Skeletal muscle cell (primary cell): ENCODE measurements around the gene FHOD1.

Experiments
- DNase-seq: peaks from one replicate; pipeline ENCODE4 v3.0.0-alpha.2; 2010; ENCODE audit warnings: low read depth
- H3K4me3 ChIP-seq: 2 replicates; pipeline ENCODE4 v1.5.1; 2011; ENCODE audit warnings: low read depth, mild to moderate bottlenecking, control low read depth, low read length, moderate library complexity

Gene FHOD1

DNA sequence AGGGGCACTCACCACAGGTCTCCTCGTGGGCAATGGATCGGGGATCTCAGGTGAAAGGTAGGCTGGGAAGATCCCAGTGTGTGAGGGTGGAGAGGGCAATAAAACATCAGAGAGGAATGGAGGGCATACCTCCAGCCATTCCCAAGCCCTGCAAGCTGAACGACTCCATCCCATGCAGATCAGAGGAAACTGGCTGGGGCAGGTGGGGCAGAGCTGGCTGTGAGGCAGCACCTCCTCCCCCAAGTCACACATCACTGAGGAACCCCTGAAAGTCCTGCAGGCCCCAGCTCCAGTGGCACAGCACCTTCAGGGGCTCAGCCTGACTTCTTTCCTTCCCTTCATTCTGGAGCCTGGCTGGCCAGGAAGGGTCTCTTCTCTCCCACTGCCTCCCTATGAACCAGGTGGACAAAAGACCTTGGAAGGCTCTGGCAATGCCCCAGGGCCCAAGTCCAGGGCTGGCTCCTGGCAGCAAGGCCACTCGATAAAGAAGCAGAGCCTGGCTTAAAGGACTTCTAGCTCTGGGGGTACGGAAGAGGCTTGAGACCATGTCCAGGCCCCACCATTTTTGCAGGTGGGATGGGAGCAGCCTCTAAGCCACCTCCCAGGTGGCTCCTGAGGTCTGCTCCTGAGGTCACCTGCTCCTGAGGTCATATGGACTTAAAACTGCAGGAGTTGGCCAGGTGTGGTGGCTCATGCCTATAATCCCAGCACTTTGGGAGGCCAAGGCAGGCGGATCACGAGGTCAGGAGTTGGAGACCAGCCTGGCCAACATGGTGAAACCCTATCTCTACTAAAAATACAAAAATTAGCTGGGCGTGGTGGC, 33.9 kb downstream of the FHOD1 start:
- no peak overlapping the region for H3K4me3 ChIP-seq
- no peak for DNase-seq

DNA sequence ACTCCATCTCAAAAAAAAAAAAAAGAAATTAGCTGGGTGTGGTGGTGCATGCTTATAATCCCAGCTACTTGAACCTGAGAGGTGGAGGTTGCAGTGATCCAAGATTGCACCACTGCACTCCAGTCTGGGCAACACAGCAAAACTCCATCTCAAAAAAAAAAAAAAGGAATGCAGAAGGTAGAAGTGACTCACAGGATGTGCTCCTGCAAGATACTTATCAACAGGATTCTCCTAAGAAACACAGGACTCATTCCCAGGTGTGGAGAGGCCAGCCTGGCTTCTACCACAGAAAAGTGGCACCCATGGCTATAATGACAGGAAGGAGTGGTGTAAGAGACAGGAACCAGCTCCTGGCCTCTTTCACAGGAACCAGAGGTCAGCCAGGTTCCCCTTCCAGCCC, 34.5 kb downstream of the FHOD1 start:
- no peak overlapping the region for H3K4me3 ChIP-seq

DNA sequence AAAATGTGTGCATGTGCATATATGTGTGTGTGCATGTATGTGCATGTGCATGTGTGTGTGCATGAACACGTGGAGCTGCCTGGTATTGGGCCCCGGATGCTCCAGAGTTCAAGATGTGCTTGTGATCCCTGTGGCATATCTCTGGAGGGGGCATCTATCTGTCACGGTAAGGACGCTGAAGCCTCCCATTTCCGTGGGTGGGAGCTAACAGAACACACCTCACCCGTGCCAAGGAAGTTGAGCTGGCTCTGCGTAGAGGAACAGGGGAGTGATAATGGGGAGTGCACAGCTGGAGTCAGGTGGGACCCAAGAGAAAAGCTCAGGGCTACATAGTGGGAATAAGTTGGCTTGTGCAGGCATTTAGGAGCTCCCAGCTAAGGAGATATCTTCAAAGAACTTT, 35.6 kb downstream of the FHOD1 start:
- no peak overlapping the region for H3K4me3 ChIP-seq
- DNase-seq = no peak

More for the DNA sequence above, 34.5 kb downstream of the FHOD1 start:
- no peak for DNase-seq

DNA sequence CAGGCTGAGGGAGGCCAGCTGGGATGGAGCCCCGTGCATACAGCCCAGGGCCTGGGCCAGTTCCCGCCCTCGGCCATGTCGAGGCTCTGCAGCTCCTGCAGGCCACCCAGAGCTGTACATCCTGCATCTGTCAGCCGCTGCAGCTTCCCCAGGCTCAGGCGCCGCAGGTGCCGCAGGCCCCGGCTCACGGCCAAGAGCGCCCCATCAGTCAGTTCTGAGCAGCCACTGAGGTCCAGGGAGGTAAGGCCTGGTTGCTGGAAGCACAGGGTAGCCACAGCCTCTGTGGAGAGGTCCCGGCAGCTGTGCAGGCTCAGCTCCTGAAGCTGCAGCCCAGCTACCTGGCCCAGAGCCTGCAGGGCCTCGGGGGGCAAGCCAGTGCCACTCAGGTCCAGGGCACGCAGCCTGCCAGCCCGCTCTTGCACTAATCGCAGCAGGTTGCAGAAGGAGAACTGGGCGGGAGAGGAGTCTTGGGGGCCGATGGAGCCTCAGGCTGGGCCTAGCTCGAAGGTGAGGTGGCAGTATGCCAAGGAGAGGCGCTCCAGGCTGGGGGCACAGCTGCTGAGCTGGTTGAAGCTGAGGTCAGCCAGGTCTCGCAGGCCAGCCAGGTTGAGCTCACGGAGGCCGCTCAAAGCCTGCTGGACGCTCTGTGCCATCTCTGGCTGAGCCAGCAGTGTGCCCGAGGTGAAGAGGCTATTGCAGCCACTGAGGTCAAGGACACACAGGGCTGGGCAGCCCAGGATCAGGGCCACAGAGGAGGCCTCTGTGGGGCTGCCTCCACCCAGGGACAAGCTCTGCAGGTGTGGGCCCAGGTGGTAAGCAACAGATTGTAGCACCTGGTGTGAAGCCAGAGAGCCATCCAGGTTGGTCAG, 37.0 kb downstream of the FHOD1 start:
- no peak for DNase-seq
- no peak overlapping the region for H3K4me3 ChIP-seq

DNA sequence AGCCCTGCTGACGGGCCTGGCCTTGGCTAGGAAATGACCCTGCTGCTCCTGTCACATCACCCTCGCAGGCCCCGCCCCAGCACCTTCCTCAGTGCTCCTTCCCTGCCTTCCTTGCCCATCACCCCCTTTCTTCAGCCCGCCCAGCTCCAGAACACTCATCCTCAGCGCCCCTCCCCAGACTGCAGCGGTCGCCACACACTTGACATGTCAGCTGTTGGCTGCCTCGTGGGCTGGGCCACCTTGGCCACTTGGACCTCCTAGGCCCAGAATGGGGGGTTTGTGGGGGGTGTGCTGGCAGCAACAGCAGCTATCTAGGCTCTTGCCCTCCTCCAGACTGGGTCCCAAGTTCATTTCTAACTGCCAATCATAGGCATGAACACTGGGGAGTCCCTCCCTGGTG, 37.7 kb downstream of the FHOD1 start:
- DNase-seq = no peak

DNA sequence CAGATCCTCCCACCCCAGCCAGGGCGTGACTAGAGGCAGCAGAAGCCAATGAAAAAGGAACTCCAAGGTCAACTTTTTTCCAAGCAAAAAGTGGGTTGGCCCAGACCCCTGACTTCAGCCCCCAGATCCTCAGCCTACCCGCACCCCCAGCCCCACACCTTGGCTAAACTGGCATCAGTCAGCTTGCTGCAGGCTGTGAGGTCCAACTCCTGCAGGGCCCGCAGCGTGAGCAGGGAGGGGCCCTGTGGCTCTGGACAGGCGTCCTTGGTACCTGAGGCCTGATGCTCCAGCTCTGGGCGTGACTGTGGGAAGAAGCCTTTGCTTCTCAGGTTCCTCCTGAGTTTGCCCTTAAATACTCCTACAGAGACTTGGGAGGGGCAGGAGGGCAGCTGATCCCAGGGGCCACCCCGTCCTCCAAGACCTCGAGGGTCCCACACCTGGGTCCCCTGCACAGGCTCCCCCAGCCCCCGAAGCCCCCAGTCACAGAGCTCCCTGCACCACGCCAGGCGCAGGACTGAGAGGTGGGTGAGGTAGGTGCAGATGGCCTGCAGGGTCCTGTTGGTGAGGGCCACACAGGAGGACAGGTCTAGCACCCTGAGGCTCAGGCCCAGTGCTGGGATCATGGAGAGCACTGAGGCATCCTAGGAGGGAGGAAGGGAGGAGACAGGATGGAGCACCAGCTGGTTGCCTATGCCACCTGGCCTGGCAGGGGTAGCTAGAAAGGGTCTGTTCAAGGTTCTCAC, 39.0 kb downstream of the FHOD1 start:
- DNase-seq = no peak
- H3K4me3 ChIP-seq = no peak overlapping the region

More for the DNA sequence above, 37.7 kb downstream of the FHOD1 start:
- no peak overlapping the region for H3K4me3 ChIP-seq

DNA sequence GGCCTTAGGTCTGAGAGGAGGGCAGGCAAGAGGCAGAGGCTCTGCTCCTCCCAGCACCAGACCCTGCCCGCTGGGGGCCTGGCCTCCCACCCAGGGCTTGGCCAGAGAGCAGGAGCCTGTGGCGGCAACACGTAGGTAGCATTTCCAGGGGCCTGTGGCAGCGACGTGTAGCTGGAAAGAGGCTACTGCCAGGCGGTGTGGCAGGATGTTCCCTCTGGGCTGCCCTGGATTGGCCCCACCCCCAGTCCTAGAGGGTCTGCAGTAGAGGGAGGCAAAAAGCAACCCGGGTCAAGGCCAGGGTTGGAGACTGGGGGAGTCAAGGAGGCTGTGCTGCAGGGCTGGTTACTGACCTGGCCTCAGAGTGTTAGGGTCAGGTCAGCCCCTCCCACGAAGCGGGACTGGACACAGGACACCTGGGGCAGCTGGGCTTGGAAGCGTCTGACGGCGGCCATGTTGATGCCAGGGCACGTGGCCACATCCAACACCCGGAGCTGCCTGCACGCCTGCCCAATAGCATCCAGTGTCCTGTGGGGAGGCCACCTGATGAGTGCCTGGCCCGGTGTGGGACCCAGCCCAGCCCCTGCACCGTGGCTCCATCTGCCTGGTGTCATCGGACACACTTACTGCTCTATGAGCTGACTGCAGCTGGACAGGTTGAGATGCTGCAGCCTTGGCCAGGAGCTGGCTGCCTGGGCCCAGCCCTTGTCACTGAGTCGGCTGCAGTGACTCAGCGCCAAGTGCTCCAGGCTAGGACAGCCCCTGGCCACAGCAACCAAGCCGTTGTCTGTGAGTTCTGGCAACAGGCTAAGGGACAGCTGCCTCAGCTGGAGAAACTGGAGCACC, 39.8 kb downstream of the FHOD1 start:
- H3K4me3 ChIP-seq = no peak overlapping the region
- DNase-seq = no peak

DNA sequence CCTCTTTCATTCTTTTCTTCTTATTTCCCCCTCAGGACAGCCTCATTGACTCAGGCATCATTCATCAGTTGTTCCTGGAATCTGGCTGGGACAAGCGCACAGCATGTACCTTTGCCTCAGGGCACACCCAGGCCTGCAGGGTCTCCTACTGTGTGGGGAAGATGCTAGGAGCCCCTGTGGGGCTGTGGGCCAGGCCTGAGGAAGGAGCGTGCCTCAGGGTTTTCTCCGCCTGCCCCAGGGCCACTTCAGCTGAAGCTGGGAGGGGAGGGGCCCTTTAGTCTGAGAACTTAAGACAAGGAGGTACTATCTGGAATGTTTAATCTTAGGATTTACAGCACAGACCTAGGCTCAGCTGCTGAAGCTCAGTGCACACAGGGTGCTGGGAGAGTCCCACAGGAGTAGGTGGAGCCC, 40.4 kb downstream of the FHOD1 start:
- DNase-seq = no peak
- H3K4me3 ChIP-seq = no peak overlapping the region

DNA sequence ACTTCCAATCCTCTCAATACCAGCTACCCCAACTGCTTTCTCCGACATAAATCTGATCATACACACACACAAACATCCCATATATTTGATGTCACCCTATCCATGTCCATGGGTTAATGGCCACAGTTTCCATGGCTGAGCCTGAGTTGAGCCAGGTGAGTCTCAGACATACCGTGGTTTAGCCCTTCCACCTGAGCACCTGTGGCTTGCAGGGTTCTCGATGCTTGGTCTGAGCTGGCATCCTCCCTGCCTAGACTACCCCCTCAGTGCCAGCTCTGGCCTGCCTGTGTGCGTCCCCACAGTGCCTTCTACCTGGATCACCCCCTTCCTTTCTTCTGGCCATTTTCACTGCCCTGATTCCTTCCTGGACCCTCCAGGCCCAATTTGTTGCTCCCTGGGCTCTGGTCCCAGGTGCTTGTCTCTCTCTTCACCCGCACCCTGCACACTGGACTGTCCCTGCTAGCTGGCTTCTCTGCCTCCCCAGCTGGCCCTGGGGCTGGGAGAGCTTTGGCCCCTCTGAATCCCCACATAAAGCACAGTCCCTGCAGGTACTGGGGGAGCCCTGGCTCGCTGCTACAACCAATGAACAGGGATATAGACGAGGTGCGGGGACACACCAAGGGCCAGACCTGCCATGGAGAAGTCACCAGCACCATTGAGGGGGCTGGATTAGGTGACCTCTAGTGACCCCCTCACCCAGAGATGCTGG, 41.0 kb downstream of the FHOD1 start:
- DNase-seq = no peak
- no peak overlapping the region for H3K4me3 ChIP-seq

DNA sequence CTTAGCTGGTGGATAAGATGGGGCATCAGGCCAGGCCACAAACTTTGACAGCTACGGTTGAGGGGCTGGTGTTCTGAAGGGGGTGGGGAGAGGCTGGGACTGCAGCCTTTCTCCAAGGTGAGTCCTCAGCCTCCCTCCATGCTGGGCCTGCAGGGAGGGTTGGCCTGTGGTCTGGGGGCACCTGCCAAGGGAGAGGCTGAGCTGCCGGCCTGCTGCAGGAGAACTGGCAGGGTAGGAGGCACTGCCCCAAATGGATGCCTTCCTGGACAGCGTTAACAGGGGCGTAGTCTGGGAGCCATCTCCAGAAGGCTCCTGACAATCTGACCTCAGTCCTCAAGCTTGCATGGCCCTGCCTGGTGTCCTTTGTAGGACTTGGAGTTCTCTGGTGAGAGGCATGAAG, 43.2 kb downstream of the FHOD1 start:
- H3K4me3 ChIP-seq = no peak overlapping the region
- DNase-seq = no peak

DNA sequence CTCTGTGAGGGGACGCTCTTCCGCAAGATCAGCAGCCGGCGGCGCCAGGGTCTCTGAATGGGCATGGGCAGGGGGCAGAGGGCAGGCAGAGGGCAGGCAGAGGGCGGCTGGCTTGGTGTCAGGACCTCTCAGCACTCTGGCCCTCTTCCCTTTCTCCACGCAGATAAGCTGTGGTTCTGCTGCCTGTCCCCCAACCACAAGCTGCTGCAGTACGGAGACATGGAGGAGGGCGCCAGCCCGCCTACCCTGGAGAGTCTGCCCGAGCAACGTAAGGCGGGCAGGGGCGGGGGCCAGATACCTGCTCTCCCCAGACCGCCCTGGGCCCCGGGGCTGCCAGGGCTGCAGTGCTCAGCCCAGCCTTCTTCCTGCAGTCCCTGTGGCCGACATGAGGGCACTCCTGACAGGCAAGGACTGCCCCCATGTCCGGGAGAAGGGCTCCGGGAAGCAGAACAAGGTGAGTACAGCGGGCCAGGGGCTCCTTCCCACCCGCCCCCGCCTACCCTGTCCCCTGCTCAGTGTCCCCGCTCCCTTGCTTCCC, 44.3 kb downstream of the FHOD1 start:
- no peak overlapping the region for H3K4me3 ChIP-seq
- no peak for DNase-seq

DNA sequence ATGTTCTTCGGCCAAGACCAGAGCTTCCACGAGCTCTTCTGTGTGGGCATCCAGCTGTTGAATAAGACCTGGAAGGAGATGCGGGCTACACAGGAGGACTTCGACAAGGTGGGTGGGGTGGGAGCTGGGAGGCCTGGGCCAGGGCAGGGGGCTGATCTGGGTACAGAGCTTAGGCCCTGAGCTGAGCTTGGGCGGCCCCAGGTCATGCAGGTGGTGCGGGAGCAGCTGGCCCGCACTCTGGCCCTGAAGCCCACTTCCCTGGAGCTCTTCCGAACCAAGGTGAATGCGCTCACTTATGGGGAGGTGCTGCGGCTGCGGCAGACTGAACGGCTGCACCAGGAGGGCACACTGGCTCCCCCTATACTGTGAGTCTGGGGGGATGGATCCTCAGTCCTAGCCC, 44.9 kb downstream of the FHOD1 start:
- H3K4me3 ChIP-seq = no peak overlapping the region
- DNase-seq = no peak

DNA sequence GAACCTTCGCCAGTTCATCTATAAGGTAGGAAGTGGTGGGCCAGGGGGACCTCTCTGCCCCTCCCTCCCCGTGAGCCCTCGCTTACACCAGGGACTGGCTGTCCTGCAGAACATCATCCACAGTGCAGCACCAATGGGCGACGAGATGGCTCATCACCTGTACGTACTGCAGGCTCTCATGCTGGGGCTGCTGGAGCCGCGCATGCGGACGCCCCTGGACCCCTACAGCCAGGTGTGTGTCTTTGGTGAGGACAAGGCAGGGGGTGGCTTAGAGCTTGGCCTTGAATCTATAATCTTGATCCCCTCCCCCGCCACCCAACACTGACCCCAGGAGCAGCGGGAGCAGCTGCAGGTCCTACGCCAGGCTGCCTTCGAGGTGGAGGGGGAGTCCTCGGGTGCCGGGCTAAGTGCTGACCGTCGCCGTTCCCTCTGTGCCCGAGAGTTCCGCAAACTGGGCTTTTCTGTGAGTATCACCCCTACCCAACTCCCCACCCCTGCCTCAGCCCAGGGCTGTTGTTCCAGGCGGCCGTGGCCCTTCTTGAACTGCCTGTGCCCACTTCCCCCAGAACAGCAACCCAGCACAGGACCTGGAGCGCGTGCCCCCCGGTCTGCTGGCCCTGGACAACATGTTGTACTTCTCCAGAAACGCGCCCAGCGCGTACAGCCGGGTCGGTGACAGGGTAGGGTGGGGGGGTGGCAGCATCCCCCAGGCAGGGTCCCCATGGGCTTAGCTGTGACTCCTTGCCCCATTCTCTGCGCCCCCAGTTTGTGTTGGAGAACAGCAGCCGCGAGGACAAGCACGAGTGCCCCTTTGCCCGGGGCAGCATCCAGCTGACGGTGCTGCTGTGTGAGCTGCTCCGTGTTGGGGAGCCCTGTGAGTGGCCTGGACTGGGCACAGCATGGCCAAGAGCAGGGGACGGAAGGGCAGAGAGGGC, 45.6 kb downstream of the FHOD1 start:
- no peak overlapping the region for H3K4me3 ChIP-seq
- no peak for DNase-seq

DNA sequence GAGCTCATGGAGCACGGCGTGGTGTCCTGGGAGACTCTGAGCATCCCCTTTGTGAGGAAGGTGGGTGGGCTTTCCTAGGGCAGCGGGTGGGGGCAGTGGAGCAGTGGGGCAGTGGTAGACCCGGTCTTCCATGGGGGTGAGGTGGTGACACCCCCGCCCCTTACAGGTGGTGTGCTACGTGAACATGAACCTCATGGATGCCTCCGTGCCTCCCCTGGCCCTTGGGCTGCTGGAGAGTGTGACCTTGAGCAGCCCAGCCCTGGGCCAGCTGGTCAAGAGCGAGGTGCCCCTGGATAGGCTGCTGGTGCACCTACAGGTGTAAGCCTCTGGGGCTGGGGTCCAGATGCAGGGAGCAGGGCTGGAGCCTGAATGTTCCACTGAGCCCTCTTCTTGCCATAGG, 46.8 kb downstream of the FHOD1 start:
- H3K4me3 ChIP-seq = no peak overlapping the region
- no peak for DNase-seq

DNA sequence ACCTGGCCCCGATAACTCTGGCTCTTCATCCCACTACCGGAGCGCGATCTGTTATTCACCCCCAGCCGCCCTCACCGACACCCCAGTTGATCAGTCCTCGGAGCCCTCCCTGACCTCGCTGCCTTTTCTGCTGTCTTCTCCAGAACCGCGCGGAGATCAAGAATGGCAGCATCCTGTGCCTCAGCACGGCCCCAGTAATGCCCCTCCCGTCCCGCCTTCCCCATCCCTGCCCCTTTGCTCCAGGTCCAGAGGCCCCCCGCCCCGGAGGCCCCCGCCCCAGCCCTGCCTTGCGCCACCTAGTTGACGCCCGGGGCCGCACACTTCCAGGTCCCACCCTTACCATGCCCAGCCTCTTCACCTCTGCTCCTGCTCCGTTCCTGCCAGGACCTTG, 47.5 kb downstream of the FHOD1 start:
- no peak for DNase-seq
- H3K4me3 ChIP-seq = no peak overlapping the region

DNA sequence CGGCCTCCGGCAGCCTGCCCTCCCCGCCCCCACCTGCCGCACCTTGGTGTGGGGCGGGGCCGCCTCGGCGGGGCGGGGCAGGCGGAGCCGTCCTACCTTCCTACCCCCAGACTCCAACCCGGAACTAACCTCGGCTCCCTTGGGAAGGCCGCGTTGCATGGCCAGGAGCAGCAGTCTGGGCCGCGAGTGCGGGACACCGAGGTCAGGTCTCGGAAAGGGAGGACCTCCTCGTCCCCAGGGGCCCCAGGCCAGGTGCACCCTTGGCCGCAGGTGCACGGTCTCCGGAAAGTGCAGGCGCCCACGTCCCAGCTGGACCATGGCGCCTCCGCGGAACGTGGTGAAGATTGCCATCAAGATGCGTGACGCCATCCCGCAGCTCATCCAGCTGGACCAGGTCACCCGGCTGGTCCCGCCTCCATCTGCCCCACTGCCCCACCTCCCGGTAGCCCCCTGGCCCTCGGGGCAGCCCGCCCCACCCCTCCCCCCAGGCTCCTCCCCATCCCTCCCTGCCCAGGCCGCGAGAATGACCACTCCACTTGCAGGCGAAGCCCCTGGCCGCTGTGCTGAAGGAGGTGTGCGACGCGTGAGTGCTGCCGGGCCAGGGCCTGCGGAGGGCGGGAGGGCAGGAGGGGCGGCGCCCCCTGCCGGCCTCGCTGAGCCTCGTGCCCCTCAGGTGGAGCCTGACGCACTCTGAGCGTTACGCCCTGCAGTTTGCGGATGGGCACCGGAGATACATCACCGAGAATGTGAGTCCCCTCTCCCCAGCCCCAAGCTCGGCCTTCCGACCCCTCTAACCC, 48.1 kb downstream of the FHOD1 start, which contains the start of gene ELMO3:
Gene ELMO3, plus strand, starts transcription at position 121 of the 797 bp plus-strand sequence. Its CDS starts 196 bp downstream, at position 317.
- DNase-seq = no peak
- H3K4me3 ChIP-seq = no peak within 1 kb of the TSS
